A673 (cell line): ENCODE data around the gene ELOVL6.

Experiments
- CTCF ChIP-seq: fragments of 300-800, 200-600 bp; sonication (generic); conservative IDR thresholded peaks from 2 replicates; pipeline ENCODE4 v1.5.1; 2017; ENCODE audit warnings: low read depth, mild to moderate bottlenecking, antibody characterized with exemption, low read length, moderate library complexity, mixed read lengths
- EZH2 ChIP-seq: fragments of 200-600 bp; sonication (generic); IDR thresholded peaks from 2 replicates; pipeline ENCODE4 v1.6.1; 2017; ENCODE audit warnings: borderline replicate concordance, low read depth, mild to moderate bottlenecking, mixed read lengths, antibody characterized with exemption, low read length; ENCODE audit not compliant: poor library complexity, severe bottlenecking

GRCh38 chr4:110154582-110154981, 43.8 kb downstream of the ELOVL6 start:
- TF ChIP-seq CTCF (no peak), EZH2 (no peak)
